Measurements from ENCODE around the gene GATD1. TPM values are rescaled to one million over a fixed set of nuclear protein-coding genes. Genes with fewer than 3 reads are reported as not detected.
A peak's percentile ranks its signal among the peaks of the same experiment; 100 is the strongest.

GATD1 gene
- total RNA-seq, 1 experiment from 2014 or later = 132 TPM

- peak; percentile 61 for DNase-seq (ENCODE audit: low spot score)
Measured at GRCh38 chr11:795634-796564, 18.6 kb upstream of the GATD1 start.

- peak; percentile 50 for DNase-seq (ENCODE audit: low spot score)
Measured at GRCh38 chr11:794766-795633, 17.7 kb upstream of the GATD1 start.

GRCh38 chr11:794013-794765 lies 16.9 kb upstream of the GATD1 start:
- no peak for DNase-seq (ENCODE audit: low spot score)

GRCh38 chr11:793556-793955 lies 16.3 kb upstream of the GATD1 start:
- DNase-seq (ENCODE audit: low spot score) = no peak

GRCh38 chr11:792873-793272 lies 15.6 kb upstream of the GATD1 start:
- DNase-seq (ENCODE audit: low spot score) = no peak

GRCh38 chr11:792535-792821 lies 15.2 kb upstream of the GATD1 start:
- DNase-seq (ENCODE audit: low spot score) = no peak

- DNase-seq (ENCODE audit: low spot score) = no peak
Measured at GRCh38 chr11:791658-792534, 14.6 kb upstream of the GATD1 start.

- peak; percentile 61 for DNase-seq (ENCODE audit: low spot score)
Measured at GRCh38 chr11:790721-791564, 13.7 kb upstream of the GATD1 start.

- no peak for DNase-seq (ENCODE audit: low spot score)
Measured at GRCh38 chr11:789943-790342, 12.7 kb upstream of the GATD1 start, which contains the start of gene CEND1. CEND1 (minus strand) TSS chr11:790090; CDS start chr11:788576, 1,514 bp downstream.

- no peak for DNase-seq (ENCODE audit: low spot score)
Measured at GRCh38 chr11:788953-789940, 12.0 kb upstream of the GATD1 start.

- no peak for DNase-seq (ENCODE audit: low spot score)
Measured at GRCh38 chr11:788009-788640, 10.8 kb upstream of the GATD1 start.

GRCh38 chr11:787084-787675 lies 9.9 kb upstream of the GATD1 start:
- DNase-seq (ENCODE audit: low spot score) = no peak

- no peak for DNase-seq (ENCODE audit: low spot score)
Measured at GRCh38 chr11:786235-787083, 9.2 kb upstream of the GATD1 start.

GRCh38 chr11:783581-784015 lies 6.3 kb upstream of the GATD1 start:
- peak; percentile 94 for DNase-seq (ENCODE audit: low spot score)

- no peak for DNase-seq (ENCODE audit: low spot score)
Measured at GRCh38 chr11:782264-783174, 5.2 kb upstream of the GATD1 start.
